HepG2 (cell line): ENCODE results near the gene POGLUT3. TPM values are rescaled to one million over a fixed set of nuclear protein-coding genes. Genes with fewer than 3 reads are reported as not detected.

Experiments used
- ARID3A ChIP-seq: IDR thresholded peaks from 2 replicates; pipeline ENCODE4 v1.6.1; 2012; ENCODE audit warnings: low read depth, low read length, improper control_type of control experiment
- ERF ChIP-seq: IDR thresholded peaks from 2 replicates; pipeline ENCODE4 v1.6.1; 2018; ENCODE audit warnings: missing biosample characterization, missing genetic modification reagents
- FOXA1 ChIP-seq, 2 experiments: fragments of 450-650 bp in 1 of 2; sonication (generic) in 1 of 2; formaldehyde crosslinking in 1 of 2; IDR thresholded peaks; 2 replicates each; pipeline versions ENCODE4 v1.4.0 to v1.6.1; 2016 to 2020; ENCODE audit warnings: missing genetic modification reagents in 1 of 2
- MED13 ChIP-seq: sonication (generic); formaldehyde crosslinking; IDR thresholded peaks from 2 replicates; pipeline ENCODE4 v1.5.0; 2020; ENCODE audit warnings: missing genetic modification reagents
- NBN ChIP-seq: fragments of 450-650 bp; conservative IDR thresholded peaks from 2 replicates; pipeline ENCODE4 v1.6.1; 2017
- POLR2G ChIP-seq: fragments of 200-400 bp; formaldehyde crosslinking; IDR thresholded peaks from 2 replicates; pipeline ENCODE4 v1.6.1; 2018; ENCODE audit warnings: mild to moderate bottlenecking, low read depth, low read length, moderate library complexity
- RCOR2 ChIP-seq: IDR thresholded peaks from 2 replicates; pipeline ENCODE4 v1.6.1; 2016; ENCODE audit warnings: missing biosample characterization, missing genetic modification reagents
- TCF7 ChIP-seq: sonication (generic); IDR thresholded peaks from 2 replicates; pipeline ENCODE4 v1.6.1; 2016; ENCODE audit warnings: antibody characterized with exemption, low read depth
- TFE3 ChIP-seq: IDR thresholded peaks from 2 replicates; pipeline ENCODE4 v1.6.1; 2016
- ZNF224 ChIP-seq: sonication (generic); formaldehyde crosslinking; IDR thresholded peaks from 2 replicates; pipeline ENCODE4 v1.5.0; 2020; ENCODE audit warnings: mild to moderate bottlenecking, missing genetic modification reagents
- ZNF24 ChIP-seq: fragments of 450-650 bp; IDR thresholded peaks from 2 replicates; pipeline ENCODE4 v1.6.1; 2017; ENCODE audit warnings: antibody characterized with exemption, mild to moderate bottlenecking
- ZNF407 ChIP-seq: sonication (generic); formaldehyde crosslinking; IDR thresholded peaks from one replicate; pipeline ENCODE4 v1.5.1; 2020; ENCODE audit warnings: mild to moderate bottlenecking, missing genetic modification reagents; ENCODE audit errors: not compliant biosample characterization
- ZSCAN5A ChIP-seq: sonication (generic); formaldehyde crosslinking; IDR thresholded peaks from 2 replicates; pipeline ENCODE4 v1.8.0; 2022; ENCODE audit warnings: mild to moderate bottlenecking, missing genetic modification reagents, borderline replicate concordance
- polyA plus RNA-seq, 8 experiments: library from polyadenylated mRNA; depleted of rRNA in 3 of 8; stranded (reverse) in 7 of 8; unstranded in 1 of 8; fragments of >200 nt; fragmentation: Illumina TruSeq in 4 of 8; extraction: Trizol in 4 of 8; gene quantifications; 2 replicates each; pipeline versions ENCODE4 v1.2.1 to v1.2.3, GENCODE V29; 2011 to 2016; ENCODE audit warnings: low read depth in 4 of 8, missing spikeins in 1 of 8, mixed read lengths in 1 of 8; ENCODE audit not compliant: insufficient read depth in 1 of 8
- total RNA-seq, 5 experiments: library from RNA; depleted of rRNA; stranded (reverse); fragments of >200 nt; fragmentation: Illumina TruSeq; extraction: Trizol; gene quantifications; 2 replicates each; pipeline ENCODE4 v1.2.3, GENCODE V29; 2016; ENCODE audit warnings: low read depth in 1 of 5

POGLUT3 gene
- total and polyA plus RNA-seq, 2 of the 13 experiments (the other 11 are each of a cell fraction or from before 2014, with no cell fraction given), result 14.3 to 22.0 TPM

GRCh38 chr11:108497317-108498045 lies 703 bp downstream of the POGLUT3 start (continued):
- TF ChIP-seq ZNF407 (no peak), ERF (CRISPR knock-in tag) (peak; percentile 31; the same call in 1 of the 2 replicates), ARID3A (peak; percentile 30; the same call in 1 of the 2 replicates), RCOR2 (CRISPR knock-in tag) (no peak), MED13 (peak; percentile 25; the same call in 1 of the 2 replicates), ZSCAN5A (CRISPR knock-in tag) (no peak), TFE3 (CRISPR knock-in tag) (no peak), FOXA1 (IDR thresholded peaks at IDR 0.05) (no peak), FOXA1 (CRISPR knock-in tag; IDR thresholded peaks at IDR 0.05) (no peak), POLR2G (peak; percentile 89), ZNF24 (peak; percentile 84), ZNF224 (CRISPR knock-in tag) (no peak), TCF7 (no peak), NBN (no peak)
